ENCODE results near the gene SNAI3.

The SNAI3 gene

GRCh38 chr16:88686439-88687253 lies at the start of gene SNAI3:
Gene SNAI3, minus strand, starts transcription at chr16:88686507. Its CDS starts 101 bp downstream, at chr16:88686406.
- no peak for FAIRE-seq

GRCh38 chr16:88736088-88736487 lies 49.8 kb upstream of the SNAI3 start:
- FAIRE-seq, result no peak

DNA sequence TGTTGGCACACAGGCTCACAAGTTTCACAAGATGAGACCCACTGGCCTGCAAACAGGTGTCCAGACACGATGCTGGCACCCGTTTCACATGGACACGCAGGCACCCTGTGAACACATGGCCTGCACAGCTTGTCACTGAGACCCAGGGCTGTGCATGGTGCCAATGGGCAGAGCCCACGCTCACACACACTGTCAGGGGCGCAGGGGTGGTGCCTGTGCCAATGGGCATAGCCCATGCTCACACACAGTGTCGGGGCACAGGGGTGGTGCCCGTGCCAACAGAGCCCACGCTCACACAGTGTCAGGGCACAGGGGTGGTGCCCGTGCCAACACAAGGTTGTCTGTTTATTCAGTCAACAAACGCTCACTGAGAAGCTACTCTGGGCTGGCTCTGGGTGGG lies 49.3 kb upstream of the SNAI3 start:
- FAIRE-seq, result no peak

DNA sequence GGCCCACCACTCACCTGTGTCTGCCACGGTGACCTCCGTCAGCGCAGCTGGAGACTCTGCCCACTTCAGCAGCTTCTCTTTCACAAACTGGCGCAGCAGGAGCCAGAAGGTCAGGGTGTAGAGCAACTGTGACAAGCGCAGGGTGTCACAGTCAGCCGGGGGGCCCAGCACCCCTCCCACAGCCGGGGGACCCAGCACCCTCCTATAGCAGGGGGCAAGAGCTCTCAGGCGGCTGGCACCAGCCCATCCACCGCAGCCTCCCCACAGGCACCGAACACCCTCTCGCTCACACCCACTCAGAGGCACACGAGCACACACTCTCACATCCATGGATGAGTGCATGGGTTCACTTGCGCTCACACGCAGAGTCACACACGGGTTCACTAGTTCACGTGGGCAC lies 48.8 kb upstream of the SNAI3 start:
- FAIRE-seq, result no peak

GRCh38 chr16:88734361-88734728 lies 48.0 kb upstream of the SNAI3 start:
- no peak for FAIRE-seq

DNA sequence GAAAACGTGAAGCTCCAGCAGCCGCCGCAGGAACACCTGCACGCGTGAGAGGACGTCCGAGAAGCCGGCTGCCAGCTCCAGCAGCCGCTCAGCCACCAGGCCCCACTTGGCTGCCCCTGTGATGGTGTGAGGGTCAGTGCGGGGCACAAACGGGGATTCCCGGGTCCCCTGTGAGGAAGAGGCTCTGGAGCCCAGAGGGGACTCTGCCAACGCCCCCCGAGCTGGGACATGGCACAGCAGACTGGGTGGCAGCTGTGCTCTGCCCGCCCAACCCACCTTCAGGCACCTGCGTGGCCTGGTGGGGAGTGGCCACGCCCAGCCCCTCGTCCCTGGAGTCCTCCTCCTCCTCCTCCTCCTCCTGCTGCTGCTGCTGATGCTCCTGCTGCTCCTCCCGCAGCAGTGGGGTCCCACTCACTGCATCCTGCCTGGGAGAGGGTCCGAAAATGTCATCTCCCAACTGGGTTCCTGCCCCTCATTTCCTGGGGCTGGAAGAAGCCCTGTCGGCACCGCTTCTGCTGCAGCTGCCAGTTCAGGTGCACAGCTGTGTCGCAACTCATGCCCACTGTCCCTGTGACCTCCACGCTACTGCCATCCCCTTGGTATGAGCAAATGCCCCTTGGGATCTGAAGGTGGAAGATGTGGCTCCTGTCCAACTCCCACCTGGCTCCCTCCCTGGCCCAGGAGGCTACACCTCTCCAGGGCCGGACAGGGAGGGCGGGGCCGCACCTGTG lies 47.5 kb upstream of the SNAI3 start:
- FAIRE-seq, result no peak

- no peak for FAIRE-seq
Observed at GRCh38 chr16:88732961-88733294, 46.6 kb upstream of the SNAI3 start.

DNA sequence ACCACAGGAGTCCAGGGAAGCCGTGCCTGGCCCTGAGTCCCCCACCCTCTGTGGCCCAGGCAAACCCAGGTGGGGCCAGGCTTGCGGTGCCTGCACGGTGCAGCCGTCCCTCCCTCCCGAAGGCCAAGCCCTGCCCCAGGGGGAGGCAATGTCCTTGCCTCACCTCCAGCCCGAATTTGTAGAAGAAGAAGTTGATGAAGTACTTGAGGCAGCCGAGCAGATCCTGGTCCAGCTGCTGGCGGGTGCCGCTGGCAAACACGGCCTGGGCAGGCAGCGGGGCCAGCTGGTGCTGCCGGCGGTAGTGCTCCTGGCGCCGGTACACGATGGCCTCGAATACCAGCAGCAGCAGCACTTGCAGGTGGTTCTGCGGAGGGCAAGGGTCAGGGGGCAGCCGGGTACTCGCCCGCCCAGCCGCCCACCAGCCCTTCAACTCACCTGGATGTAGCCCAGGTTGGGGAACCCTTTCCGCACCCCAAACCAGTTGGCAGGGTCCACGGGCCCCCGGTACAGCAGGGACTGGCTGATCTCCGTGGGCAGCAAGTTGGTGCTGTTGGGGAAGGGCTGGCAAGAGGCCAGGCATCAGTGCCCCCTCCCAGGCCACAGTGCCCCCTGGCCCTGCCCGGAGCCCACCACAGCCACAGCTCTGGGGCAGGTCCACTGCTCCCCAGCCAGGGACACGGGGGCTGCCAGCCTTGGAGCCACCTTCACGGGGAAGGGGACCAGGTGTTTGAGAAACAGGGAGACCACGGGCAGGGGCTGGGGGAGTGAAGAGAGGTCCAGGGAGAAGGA lies 46.1 kb upstream of the SNAI3 start:
- no peak for FAIRE-seq

- FAIRE-seq, result no peak
Observed at GRCh38 chr16:88731699-88732098, 45.4 kb upstream of the SNAI3 start.

GRCh38 chr16:88730632-88731607 lies 44.6 kb upstream of the SNAI3 start:
- FAIRE-seq, result no peak

DNA sequence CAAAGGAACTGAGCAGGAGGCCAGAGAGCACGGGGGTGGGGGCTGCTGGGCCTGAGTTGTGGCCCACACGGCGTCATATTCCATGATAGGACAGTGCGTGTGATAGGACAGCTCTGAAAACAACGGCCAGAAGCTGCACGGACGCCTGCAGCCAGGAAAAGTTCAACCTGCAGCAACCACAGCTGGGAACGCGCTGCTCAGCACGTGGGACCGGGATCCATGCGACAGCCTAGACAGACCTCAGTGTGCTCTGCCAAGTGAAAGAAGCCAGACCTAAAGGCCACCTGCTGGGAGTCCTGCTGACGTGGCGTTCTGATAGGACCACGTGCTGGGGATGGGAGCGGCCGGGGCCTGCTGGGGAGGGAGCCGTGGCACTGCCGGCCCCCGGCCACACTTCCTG lies 41.6 kb upstream of the SNAI3 start:
- no peak for FAIRE-seq

DNA sequence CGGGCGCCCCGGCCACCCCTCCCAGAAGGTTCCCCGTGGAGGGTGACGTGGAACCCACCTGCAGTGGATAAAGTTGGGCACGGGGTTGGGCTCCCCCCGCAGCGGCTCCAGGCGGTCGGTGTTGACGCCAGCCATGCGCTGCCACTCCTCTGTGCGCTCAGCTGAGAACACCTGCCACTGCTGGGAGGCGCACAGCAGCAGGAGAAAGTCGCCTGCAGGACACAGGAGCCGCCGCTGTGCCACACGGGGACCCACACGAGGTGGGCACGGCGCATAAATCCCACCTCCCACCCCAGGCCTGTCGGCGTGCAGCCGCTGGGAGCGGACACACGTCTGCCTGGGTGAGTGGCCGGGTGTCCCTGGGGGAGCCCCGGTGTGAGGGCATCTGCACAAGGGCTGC lies 40.7 kb upstream of the SNAI3 start:
- no peak for FAIRE-seq

- FAIRE-seq, result no peak
Observed at GRCh38 chr16:88726408-88726749, 40.1 kb upstream of the SNAI3 start.

DNA sequence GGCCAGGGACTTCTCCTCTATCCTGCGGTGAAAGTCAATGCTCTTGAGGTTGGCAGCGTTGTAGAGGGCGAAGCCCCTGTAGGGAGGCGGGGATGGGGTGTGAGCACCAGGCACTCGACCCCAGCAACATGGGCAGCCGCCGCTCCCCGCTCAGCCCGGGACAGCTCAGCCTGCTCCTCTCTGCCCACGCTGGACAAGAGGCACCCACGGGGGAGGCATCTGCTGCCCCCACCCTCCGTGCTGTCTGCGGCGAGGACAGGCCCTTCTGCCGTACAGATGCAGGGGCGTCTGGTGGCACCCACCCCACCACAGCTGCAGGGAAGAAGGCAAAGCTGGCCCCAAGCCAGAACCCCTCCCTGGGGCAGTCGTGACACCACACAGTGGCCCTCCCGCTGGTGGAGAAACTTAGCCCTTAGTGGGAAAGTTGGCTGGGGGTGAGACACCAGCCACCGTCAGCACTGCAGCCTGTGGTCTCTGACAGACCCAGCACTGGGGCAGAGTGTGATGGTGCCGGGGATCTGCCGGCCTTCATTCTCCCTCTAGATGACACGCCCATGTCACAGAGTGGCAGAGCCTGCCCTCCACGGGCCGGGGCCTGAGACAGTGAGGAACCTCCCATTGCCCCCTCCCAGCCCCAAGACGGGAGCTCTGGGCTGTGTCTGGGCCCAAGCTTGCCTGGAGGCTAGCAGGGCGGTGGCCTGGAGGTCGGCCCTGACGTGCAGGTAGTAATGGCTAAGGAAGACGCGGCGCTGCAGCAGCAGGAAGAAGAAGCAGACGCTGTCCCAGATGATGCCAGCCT lies 39.5 kb upstream of the SNAI3 start:
- FAIRE-seq, result no peak

DNA sequence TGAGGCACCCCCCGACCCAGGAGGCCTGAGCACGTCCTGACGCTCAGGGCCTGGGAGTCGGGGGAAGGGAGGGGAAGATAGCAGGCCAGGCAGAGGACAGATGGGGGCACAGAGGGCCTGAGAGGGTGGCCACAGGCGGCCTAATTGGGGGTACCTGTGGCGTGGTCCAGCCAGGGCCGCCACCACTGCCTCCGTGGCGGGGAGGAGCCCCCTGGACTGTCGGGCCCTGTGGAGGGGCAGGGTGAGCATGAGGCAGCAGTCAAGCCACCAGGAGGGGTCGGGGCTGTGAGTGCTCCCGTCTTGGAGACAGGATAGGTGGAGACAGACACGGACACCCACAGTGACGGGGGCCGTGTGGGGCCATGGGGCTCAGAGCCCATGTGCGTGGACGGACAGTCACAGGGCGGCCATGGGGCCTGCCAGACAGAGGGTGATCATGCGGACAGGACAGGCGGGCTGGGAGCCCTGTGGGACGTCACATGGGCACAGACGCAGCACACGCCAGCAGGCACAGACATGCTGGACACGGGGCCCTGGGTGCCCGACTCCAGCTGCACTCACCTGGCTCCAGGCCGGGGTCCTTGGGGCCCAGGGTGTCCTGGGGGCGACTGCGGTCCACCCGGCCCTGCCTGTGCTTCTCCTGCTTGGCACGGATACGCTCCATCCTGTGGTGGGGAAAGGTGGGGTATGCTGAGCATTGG lies 38.7 kb upstream of the SNAI3 start:
- FAIRE-seq, result no peak

GRCh38 chr16:88723911-88724310 lies 37.6 kb upstream of the SNAI3 start:
- no peak for FAIRE-seq

GRCh38 chr16:88723507-88723887 lies 37.2 kb upstream of the SNAI3 start:
- no peak for FAIRE-seq

GRCh38 chr16:88722784-88723506 lies 36.6 kb upstream of the SNAI3 start:
- no peak for FAIRE-seq

DNA sequence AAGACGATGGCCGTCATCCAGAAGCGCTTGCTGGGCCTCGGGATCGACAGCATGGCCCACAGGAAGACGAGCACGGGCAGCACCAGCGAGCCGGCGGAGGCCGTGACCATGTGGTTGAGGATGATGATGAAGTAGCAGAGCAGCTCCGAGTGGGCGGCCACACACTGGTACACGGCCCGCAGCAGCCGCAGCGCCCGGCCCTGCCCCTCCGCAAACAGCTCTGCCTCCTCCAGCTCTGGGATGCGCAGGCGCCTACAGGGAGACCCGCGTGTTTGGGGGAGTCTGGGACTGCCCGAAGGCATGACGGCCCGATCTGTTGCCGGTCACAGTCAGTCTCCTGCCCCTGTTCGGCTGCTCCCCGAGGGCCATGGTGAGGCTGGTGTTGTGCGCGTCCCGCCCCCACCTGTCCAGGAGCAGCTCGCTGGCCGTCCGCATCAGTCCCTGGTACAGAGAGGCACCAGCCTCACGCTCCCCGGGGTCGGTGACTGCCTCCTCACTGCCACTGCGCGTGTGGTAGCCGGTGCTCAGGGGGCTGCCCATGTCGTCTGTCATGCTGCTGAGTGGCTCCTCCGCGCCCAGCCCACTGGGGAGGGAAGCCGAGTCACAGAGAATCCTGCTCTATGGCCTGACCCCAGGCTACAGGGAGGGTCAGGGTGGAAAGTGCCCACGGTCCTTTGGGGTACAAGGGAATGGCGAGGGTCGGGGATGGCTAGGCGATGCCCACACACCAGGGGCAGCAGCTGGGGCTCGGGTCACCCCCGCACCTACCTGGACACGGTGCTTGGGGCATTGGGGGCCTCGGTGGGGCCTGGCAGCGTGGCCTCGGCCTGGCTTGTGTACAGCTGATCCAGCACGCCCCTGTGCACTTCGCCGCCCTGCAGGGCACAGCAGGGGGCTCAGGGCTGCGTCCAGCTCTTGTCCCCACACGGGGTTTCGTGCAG lies 35.8 kb upstream of the SNAI3 start:
- FAIRE-seq, result no peak

Measured in A204.1 (cell line).